ENCODE measurements around the gene SFN. TPM values are rescaled to one million over a fixed set of nuclear protein-coding genes. Genes with fewer than 3 reads are reported as not detected.

SFN gene
- polyA plus RNA-seq, 2 of the 4 experiments (the other 2 are of a cell fraction) = 39.8 to 141 TPM

GRCh38 chr1:26848941-26849774, 13.8 kb upstream of the SFN start (continued):
- no peak for TF ChIP-seq REST (IDR thresholded peaks at IDR 0.05)
- no peak for TF ChIP-seq ZFP36 (IDR thresholded peaks at IDR 0.05; ENCODE audit: borderline replicate concordance, partially characterized antibody)
- TF ChIP-seq NPAS2 (CRISPR knock-in tag; IDR thresholded peaks at IDR 0.05; ENCODE audit: borderline replicate concordance) = no peak
- no peak for TF ChIP-seq SMC3 (IDR thresholded peaks at IDR 0.05)
- no peak for TF ChIP-seq RCOR1 (IDR thresholded peaks at IDR 0.05; ENCODE audit: low read depth, low read length)
- TF ChIP-seq JUNB (IDR thresholded peaks at IDR 0.05) = peak; percentile 29; the same call in 1 of the 2 replicates
- no peak; the same call in 1 of the 2 replicates for TF ChIP-seq RARB (CRISPR knock-in tag; IDR thresholded peaks at IDR 0.05)
- TF ChIP-seq HOXB13 (CRISPR knock-in tag; IDR thresholded peaks at IDR 0.05; ENCODE audit: low read depth) = peak; percentile 71; the same call in 1 of the 2 replicates
- TF ChIP-seq CBX8 (IDR thresholded peaks at IDR 0.05) = no peak
- TF ChIP-seq MAZ (IDR thresholded peaks at IDR 0.05; ENCODE audit: borderline replicate concordance, low read depth, low read length) = no peak
- no peak for TF ChIP-seq NR3C1 (IDR thresholded peaks at IDR 0.05)
- no peak for TF ChIP-seq MYC (IDR thresholded peaks at IDR 0.05; ENCODE audit: borderline replicate concordance, low read length)
- peak; percentile 98 for TF ChIP-seq MAFK (IDR thresholded peaks at IDR 0.05; ENCODE audit: partially characterized antibody)
- TF ChIP-seq KDM5A (IDR thresholded peaks at IDR 0.05) = no peak
- peak; percentile 66; the same call in 1 of the 2 replicates for TF ChIP-seq ATOH8 (CRISPR knock-in tag; IDR thresholded peaks at IDR 0.05; ENCODE audit: low read depth)

- ChIA-PET CTCF (interaction anchor here (0.7 to 5.3 kb wide), 6 partner anchors 9 to 67 kb away, joined by 3 to 57 read pairs (median 3); partner anchors contain the start of gene SFN), POLR2A (no interaction called here)
- 94% methylated on average over 12 of the region's 12 CpGs for WGBS (ENCODE audit: missing lambda C conversion rate)
- Histone ChIP-seq H3K4me3 (no peak overlapping the region), H3K27ac (peak overlapping the region; percentile 94 to 97; a peak in 4 of 6 replicates), H3K9me3 (no peaks in the 10 kb centered on the region), H3K4me2 (no peak overlapping the region), H3K4me1 (peaks cover 47% of the 10 kb centered on the region)
- DNase-seq (ENCODE audit: low read depth in 1 of 2, low spot score in 1 of 2) (no peak), FAIRE-seq (no peak), ATAC-seq (no peak)
- TF ChIP-seq MAX (IDR thresholded peaks at IDR 0.05) (no peak), RNF2 (IDR thresholded peaks at IDR 0.05; ENCODE audit: borderline replicate concordance, low read depth) (no peak), KDM1A (IDR thresholded peaks at IDR 0.05; ENCODE audit: low read depth) (no peak), CHD2 (IDR thresholded peaks at IDR 0.05; ENCODE audit: low read length, partially characterized antibody) (no peak), MAZ (IDR thresholded peaks at IDR 0.05; ENCODE audit: borderline replicate concordance, low read depth, low read length) (no peak), MYC (IDR thresholded peaks at IDR 0.05; ENCODE audit: borderline replicate concordance, low read length) (no peak), ZC3H11A (IDR thresholded peaks at IDR 0.05) (no peak), PHF8 (IDR thresholded peaks at IDR 0.05; ENCODE audit: borderline replicate concordance, low read depth) (no peak), FOSL2 (IDR thresholded peaks at IDR 0.05) (no peak), FOSL2 (CRISPR knock-in tag; IDR thresholded peaks at IDR 0.05) (no peak), TFCP2L1 (CRISPR knock-in tag; IDR thresholded peaks at IDR 0.05) (no peak), NPAS2 (CRISPR knock-in tag; IDR thresholded peaks at IDR 0.05; ENCODE audit: borderline replicate concordance) (no peak)
Observed at GRCh38 chr1:26851106-26851684, 11.8 kb upstream of the SFN start.
